Measurements from ENCODE around the gene BPIFB6.

Gene BPIFB6

DNA sequence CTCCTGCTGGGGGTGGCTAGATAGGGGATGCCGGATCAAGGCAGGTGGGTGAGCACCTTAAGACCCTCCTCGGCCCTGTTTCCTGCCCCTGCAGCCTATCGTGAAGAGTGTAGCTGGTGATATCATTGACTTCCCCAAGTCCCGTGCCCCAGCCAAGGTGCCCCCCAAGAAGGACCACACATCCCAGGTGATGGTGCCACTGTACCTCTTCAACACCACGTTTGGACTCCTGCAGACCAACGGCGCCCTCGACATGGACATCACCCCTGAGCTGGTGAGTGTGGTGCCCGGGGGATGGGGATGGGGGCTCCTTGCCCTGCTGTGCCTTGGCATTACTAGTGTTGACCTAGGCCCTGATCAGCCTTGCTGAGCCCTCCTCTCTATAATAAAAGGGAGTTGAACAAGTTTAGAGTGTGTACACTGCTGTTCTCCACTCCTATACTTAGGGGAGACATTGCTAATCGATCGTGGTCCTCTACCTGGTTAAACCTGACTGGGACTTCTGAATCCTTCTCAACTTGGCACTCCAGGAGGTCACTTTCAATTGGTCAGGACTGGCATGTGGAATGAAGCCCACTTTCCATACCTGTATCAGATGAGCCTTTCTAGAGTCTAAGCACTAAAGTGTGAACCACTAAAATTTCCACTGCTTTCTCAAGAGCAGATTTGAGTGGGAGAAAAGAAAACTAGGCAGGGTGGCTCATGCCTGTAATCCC lies 33.3 kb downstream of the BPIFB6 start:
- DNase-seq (ENCODE audit: low read depth), result no peak

DNA sequence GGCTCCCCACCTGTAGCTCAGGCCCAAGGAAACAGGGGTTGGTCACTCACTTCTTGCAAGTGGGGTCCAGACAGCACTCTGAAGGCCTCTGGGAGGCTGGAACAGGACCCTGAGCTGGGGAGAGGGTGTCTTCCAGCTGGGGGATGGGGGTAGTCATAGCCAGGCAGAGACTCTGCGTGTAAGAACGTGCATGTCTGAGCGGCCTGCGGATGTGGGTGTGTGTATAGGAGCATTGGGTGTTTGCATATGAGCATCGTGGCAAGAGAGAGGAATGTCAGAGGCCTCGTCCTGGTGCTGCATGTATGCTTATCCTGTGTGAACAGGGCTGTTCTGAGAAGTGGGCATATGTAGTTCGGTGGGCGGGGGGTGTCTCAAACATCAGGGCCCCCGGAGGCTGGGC lies 34.3 kb downstream of the BPIFB6 start:
- DNase-seq (ENCODE audit: low read depth), result no peak

DNA sequence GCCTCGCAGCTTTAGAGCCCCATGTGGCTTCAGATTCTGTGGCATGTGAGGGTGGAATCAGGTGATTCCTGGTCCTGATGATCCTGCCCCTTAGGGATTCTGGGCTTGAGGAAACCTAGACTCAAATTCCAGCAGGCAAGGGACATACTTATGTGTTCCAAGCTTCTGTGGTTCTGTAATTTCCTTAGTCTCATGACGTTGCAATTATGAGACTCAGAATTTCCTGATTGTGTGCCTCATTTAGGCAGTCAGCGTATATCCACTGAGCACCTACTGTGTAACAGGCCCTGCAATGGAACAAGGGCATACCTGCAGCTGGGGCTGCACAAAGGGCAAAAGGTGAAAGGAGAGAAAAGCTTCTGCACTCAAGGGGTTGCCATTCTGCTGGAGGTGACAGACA lies 36.4 kb downstream of the BPIFB6 start:
- no peak for DNase-seq (ENCODE audit: low read depth)

DNA sequence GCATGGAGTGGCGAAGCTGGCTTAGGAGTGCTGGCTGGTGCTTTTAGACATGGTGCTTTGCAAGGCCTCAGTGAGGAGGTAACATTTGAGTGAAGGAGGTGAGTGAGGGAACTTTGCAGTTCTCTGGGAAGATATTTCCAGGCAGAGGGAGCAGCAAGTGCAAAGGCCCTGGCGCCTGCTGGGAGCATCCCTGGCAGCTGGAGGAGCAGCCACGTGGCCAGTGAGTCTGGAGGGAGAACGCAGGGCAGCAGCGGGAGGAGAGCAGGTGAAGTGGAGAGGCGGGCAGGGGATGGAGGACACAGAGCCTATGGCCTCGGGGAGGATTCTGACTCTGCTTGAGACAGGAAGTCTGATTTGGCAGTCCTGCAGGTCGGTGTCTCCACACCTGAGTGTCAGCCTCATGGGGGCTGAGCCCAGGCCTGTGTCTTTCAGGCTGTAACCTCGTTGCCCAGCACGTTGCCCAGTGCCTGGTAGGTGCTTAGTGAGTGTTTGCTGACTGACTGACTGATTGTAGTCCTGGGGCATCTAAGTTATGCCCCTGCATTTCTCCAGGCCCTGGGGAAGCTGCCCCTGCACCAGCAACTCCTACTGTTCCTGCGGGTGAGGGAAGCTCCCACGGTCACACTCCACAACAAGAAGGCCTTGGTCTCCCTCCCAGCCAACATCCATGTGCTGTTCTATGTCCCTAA lies 36.9 kb downstream of the BPIFB6 start:
- DNase-seq (ENCODE audit: low read depth), result no peak

DNA sequence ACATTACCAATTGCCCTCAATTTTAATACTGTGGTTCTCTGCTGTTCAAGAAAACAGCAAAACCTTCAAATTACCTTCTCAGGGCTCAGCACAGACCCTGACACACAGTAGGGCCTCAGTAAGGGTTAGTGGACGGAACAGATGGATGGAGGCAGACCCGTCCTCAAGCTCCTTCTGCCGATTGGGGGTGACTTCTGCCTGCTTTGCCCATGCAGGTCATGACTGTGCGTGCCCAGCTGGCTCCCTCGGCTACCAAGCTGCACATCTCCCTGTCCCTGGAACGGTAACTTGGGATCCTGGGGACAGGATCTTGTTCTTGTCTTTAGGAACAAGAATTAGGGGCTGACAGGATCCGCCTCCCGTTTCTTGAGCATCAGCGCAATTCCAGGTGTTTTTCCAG lies 38.2 kb downstream of the BPIFB6 start:
- DNase-seq (ENCODE audit: low read depth), result no peak

DNA sequence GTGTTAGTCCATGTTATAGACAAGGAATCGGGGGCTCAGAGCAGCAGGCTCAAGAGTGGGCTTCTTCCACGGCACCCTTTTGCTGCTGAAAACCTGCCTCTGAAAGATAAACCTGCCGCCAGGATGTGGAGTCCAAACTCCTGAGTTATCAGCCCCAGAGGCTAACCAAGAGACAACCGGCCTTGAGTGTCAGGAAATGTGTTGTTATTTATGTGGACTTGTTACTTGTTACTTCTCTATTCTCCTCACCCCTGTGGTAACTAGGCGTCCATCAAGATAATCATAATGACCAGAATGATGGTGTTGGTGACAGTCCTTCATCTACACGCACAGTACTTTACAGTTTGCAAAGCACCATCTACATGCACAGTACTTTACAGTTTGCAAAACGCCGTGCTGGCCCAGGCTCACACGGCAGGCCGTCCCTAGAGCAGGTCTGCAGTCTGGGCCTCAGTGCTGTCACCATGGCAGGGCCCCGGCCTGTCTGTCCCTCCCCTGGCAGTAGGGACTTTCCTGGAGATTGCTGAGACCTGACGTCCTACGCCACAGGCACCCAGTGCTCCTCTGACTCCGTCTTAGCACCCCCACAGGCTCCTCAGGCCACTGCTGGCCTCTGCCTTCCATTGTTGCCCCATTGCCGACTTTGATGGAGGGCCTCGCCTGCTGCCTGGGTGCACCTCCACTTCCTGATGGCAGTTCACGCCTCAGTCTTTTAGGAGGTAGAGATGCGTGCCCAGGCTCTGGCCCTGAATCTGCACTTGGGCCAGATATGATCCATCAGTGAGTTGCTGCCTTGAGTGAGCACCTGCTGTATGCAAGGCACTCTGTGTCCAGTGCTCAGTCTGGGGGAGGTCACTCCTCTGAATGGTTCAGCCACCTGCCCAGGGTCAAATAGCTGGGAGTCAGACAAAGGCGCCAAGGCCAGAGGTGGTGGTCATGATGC lies 38.9 kb downstream of the BPIFB6 start:
- DNase-seq (ENCODE audit: low read depth), result no peak

DNA sequence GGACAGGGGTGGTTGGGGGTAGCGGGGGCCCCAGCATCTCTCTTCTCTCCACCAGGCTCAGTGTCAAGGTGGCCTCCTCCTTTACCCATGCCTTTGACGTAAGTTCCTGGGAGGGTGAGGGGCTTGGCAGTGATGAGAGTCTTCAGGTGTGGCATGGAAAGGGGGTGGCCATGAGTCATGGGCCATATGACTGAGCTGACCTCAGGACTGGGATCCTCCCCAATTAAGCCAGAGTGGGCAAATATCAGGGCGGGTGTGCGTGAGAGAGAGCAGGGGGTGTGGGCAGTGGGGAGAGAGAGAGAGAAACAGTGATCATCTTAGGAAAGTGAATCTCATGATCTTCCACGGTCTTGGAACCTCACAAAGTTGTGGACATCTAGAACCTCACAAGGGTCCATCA lies 39.8 kb downstream of the BPIFB6 start:
- DNase-seq (ENCODE audit: low read depth), result no peak

DNA sequence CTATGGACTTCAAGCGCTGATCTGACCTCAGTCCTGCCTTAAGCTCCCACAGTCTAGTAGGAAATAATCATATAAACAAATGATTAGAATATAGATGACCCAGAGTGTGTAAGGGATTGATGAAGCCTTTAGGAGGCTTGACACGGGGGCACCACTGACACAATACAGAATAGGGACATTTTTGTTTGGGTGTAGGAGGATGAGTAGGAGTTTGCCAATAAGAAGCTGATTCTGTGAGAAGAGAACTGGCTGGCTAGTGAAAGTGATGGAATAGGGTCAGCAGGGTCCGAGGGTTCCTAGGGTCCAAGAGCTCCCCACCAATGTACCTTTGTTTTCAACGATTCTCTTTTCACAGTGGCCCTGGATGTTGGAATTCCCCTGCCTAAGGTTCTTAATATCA lies 40.9 kb downstream of the BPIFB6 start:
- DNase-seq (ENCODE audit: low read depth), result no peak

DNA sequence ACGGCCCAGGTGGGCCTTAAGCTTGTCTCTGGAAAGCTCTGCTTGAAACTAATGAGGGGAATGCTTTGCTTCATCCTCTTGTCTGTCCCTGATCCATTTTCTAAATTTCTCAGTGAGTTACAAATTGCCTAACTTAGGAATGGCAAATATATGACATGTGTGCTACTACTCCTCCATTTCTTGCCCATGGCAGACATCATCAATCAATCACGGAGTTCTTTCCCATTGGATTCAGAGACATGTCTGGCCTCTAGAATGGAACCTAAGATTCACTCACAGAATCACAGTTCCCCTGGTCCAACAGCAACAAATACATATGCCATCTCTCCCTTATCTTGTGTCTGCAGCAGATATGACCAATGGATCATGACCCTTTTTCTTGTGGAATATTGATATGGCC lies 41.4 kb downstream of the BPIFB6 start:
- DNase-seq (ENCODE audit: low read depth), result no peak

DNA sequence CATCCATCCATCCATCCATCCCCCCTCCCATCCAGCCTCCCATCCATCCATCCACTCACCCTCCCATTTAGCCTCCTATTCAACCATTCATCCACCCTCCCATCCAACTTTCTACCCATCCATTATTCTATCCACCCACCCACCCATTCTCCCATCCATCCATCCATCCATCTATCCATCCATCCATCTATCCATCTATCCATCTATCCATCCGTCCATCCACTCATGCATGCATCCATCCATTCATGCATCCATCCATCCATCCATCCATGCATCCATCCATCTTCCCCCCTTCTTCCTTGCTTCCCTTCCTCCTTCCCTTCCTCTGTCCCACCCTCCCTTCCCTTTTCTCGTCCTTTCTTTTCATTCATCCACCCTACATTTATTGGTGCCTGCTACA lies 43.2 kb downstream of the BPIFB6 start:
- no peak for DNase-seq (ENCODE audit: low read depth)

DNA sequence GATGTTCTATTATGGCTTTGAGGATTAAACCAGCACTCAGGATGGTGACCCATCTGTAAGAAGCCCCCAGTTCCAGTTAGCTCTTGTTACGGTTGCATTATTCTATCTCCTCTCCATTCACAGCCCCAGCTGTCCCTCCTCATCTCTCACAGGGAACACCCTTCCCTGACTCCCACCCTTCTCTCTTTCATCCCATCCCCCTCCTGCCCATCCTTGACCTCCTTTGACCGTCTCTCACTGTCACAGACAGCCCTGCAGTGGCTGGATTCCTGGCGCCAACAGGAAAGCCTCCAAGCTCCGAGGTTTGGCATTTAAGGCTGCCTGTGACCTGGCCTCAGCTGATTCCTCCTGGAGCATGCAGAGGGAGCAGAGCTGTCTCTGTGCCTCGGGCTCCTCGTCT lies 43.8 kb downstream of the BPIFB6 start:
- DNase-seq (ENCODE audit: low read depth), result no peak

DNA sequence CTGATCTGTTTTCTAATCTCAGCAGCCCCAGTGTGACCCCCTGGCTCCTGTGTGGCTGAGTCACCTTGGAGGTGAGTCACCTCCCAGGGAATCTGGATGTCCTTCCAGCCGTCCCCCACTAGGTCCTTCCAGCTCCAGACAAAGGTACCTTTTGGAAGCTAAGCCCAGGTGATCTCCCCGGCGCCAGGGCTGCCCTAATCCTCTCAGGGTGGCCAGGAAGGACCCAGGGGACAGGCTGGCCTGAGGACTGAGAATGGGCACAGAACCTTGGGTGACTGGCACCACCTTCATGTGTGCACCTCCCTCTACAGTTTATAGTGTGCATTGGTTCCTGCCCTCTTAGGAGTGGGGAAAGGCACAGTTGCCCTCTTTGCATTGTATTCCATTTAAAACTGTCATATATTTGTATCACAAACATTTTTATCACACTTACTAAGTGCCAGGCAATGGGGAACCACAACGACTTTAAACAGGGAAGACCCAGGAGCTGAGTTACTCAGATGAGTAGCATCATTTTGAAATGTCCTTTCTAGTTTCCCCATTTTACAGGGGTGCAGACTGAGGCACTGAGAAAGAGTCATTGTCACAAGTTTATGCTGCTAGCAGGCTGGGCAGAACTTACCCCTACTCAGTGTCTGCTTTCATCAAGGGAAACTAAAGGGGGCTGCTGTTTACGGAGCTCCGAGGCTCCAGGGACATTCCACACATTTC lies 45.4 kb downstream of the BPIFB6 start:
- no peak for DNase-seq (ENCODE audit: low read depth)

DNA sequence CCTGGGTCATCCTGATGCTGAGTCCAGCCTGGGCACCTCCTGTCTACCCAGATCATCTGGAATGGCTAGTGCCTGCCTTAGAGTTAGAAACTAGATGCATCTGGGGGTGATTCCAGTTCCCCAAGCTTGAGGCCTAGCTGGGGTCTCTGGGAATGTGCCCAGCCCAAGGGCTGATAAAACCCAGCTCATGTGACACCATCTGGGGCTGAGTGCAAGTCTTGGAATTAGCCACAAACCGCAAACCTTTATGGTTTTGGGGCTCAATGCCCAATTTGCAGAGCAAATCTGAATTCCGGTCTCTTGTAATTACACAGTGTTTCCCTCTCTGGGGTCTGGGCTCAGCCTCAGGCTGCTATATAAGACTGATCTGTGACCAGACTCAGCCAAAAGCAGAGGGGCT lies 47.8 kb downstream of the BPIFB6 start, which contains the start of gene BPIFB4:
TSS of gene BPIFB4 (plus strand) at position 385 of the 400 bp plus-strand sequence. CDS start 1,884 bp downstream, outside the sequence.
- DNase-seq (ENCODE audit: low read depth), result peak; percentile 18

DNA sequence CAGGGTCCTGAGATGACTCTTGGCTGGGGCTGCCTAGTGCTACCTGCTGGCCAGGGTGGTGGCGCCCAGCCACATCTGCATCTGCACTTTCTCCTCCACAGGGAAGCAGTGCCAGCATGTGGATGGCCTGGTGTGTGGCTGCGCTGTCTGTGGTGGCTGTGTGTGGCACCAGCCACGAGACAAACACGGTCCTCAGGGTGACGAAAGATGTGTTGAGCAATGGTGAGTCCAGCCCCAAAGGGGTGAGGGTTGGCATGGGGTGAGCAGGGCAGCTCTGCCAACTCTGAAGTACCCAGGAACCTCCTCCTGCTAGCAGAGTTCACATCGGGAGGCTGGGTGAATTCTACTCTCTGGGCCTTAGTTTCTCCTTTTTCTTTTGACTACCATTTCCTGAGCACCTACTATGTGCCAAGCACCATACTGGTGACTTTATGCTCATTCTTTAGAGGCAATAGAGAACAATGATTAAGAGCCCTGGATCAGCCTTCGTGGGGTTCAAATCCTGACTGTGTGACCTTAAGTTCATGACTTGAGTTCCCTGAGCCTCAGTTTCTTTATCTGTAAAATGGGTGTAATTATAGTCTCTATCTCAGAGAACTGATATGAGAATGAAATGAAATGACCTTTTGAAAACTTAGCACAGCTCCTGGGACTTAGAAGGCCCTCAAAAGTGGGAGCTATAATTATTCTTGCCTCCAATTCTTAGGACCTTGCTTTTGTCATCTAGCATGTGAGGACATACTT lies 50.1 kb downstream of the BPIFB6 start:
- no peak for DNase-seq (ENCODE audit: low read depth)

DNA sequence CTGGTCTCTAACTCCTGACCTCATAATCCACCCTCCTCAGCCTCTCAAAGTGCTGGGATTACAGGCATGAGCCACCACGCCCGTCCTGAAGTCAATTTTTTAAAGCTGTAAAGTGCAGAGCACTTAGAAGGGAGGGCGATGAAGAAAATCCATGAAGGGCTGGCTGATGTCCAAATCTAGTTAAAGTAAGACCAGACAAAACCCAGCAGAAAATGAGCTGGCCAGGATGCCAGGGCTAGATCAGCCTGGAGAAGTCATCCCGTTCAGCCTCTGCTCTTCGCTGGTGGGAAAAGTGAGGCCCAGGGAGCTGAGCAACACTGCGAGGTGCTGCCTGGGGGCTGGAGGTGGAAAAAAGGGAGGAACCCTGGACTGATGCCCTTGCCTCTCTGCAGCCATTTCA lies 51.1 kb downstream of the BPIFB6 start:
- DNase-seq (ENCODE audit: low read depth), result no peak

DNA sequence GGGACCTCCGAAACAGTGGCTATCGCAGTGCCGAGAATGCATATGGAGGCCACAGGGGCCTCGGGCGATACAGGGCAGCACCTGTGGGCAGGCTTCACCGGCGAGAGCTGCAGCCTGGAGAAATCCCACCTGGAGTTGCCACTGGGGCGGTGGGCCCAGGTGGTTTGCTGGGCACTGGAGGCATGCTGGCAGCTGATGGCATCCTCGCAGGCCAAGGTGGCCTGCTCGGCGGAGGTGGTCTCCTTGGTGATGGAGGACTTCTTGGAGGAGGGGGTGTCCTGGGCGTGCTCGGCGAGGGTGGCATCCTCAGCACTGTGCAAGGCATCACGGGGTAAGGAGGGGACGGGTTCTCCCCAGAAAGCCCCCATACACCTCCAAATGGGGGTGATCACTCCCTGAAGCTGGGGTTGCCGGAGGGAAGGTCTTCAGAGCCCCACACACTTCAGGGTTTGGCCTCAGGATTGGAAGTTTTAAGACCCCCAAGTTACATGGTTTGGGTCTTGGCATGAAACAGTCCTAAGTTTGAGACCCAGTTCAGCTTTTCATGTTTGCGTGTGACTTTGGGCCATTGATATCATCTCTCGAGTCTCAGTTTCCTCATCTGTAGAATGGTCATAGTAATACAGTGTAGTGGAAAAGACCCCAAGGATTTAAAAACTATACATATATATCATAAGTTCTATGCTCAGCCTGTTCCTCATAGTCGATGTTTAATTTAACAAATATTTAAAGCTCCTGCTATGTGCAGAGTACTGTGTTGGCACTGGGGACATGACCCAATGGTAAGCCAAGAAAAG lies 52.3 kb downstream of the BPIFB6 start:
- DNase-seq (ENCODE audit: low read depth), result no peak

DNA sequence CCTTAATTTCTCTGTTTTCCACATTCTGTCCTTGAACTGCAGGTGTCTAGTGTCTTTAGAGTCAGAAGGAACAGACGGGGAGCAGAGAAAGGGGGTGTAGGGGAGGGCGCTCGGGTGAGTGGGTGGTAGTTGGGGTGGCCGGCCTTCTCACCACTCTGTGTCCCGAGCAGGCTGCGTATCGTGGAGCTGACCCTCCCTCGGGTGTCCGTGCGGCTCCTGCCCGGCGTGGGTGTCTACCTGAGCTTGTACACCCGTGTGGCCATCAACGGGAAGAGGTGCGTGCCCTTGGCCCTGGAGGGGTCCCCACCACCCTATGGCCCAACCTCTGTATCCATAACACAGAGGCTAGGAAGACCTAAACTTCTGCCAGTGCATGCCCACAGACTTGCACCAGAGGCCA lies 53.3 kb downstream of the BPIFB6 start:
- no peak for DNase-seq (ENCODE audit: low read depth)

DNA sequence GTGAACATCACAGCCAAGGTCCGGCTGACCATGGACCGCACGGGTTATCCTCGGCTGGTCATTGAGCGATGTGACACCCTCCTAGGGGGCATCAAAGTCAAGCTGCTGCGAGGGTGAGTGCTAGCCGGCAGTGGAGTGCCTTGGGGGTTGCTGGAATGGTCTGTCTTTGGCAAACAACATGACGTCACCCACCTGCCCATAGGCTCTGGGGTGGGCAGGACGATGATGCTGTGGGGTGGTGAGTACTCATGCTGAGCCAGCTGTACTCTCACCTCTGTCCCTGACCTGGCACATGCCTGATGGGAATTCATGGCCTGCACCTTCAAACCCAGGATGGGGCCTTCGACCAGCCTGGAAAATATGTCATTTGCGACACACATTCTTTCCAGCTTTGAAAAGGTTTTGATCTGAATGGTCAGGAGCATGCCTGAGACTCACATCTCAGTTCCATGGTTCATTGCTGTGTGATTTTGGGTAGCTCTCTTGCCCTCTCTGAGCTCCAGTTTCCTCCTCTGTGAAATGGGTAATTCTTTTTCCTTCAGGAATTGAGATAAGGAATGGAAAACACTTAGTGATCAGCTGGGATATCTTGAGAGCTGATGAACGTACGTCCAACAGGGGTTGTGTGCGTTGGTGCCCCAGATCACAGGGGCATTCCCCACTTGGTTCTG lies 54.7 kb downstream of the BPIFB6 start:
- no peak for DNase-seq (ENCODE audit: low read depth)

DNA sequence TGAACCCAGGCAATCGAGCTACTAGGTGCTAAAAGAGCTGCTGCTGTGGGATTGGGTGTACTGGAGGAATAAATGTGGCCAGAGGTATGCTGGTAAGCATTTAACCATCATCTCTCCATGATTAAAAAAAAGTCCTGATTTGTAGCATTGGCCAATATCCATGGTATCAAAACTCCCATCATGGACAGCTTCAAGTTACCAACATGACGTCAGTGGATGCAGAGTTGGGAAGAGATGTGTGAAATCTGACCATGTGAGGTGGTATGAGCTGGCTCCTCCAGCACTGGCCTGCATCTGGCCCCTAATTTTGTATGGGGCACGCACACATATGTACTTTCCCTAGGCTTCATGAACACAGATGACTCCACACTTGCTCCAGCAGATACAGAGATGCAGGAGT lies 59.7 kb downstream of the BPIFB6 start:
- no peak for DNase-seq (ENCODE audit: low read depth)

DNA sequence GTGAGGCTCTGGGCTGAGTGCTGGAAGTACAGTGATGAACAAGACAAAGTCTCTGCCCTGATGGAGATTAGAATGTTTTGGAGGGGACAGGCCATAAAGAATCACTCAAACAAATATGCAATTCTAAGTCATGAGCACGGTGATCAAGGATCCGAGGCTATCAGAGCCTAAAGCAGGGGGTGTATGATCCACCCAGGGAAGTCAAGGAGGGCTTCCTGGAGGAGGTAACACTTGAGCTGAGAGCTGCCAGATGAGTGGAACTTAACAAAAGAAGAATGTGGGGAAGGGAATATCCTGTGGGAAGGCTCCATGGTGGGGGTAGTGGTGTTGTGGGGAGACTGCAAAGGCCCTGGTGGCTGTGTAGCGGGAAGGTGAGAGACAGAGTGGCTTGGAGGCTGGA lies 60.2 kb downstream of the BPIFB6 start:
- no peak for DNase-seq (ENCODE audit: low read depth)
